Measurements from ENCODE around the gene COL13A1.

DNA sequence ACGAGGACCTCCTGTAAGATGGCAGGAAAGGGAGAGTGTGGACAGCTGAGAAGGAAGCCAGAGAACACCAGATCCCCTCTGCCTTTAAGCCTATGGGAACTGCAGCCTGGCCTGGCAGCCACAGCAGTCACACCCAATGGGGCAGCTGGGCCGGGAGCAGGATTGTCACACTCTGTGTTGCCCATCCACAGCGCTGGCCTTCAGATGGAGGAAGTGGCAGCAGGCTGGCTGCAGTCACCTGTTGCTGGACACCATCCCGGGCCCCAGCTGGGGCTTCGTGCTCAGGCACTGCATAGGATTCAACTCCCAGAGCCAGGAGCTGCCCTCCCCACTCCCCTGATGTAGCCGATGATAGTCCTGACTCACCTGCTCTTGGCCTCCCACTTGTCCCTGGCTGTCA, 114.4 kb downstream of the COL13A1 start:
- TF ChIP-seq POLR2AphosphoS5 (IDR thresholded peaks at IDR 0.05; ENCODE audit: low read depth, low read length) (no peak), POLR2A (IDR thresholded peaks at IDR 0.05; ENCODE audit: low read depth, low read length) (no peak), SPI1 (IDR thresholded peaks at IDR 0.05; ENCODE audit: low read depth, low read length) (no peak), PAX5 (IDR thresholded peaks at IDR 0.05; ENCODE audit: insufficient read depth, low read length, severe bottlenecking) (no peak), TAF1 (IDR thresholded peaks at IDR 0.05; ENCODE audit: low read depth, low read length) (no peak)
